Fibroblast of skin of abdomen (primary cell): ENCODE results near the gene FAM9C.

ENCODE experiments used
- DNase-seq: peaks from one replicate; pipeline ENCODE4 v3.0.0-alpha.2; 2013

The FAM9C gene

GRCh38 chrX:13005661-13006473, 38.6 kb downstream of the FAM9C start:
- DNase-seq, result no peak

GRCh38 chrX:13001961-13002671, 42.3 kb downstream of the FAM9C start:
- DNase-seq, result no peak

GRCh38 chrX:13001097-13001496, 43.3 kb downstream of the FAM9C start:
- no peak for DNase-seq

GRCh38 chrX:13000301-13000811, 44.1 kb downstream of the FAM9C start:
- no peak for DNase-seq

- DNase-seq, result no peak
Observed at GRCh38 chrX:12999422-12999821, 45.0 kb downstream of the FAM9C start.

- DNase-seq, result no peak
Observed at GRCh38 chrX:12997906-12998687, 46.3 kb downstream of the FAM9C start.

- no peak for DNase-seq
Observed at GRCh38 chrX:12996934-12997435, 47.4 kb downstream of the FAM9C start.

GRCh38 chrX:12994321-12994720, 50.1 kb downstream of the FAM9C start:
- DNase-seq, result no peak

GRCh38 chrX:12993826-12994225, 50.6 kb downstream of the FAM9C start:
- no peak for DNase-seq

GRCh38 chrX:12992544-12993118, 51.8 kb downstream of the FAM9C start:
- no peak for DNase-seq

GRCh38 chrX:12991575-12991974, 52.8 kb downstream of the FAM9C start:
- no peak for DNase-seq

- no peak for DNase-seq
Observed at GRCh38 chrX:12989461-12989860, 55.0 kb downstream of the FAM9C start.

GRCh38 chrX:12988797-12989196, 55.6 kb downstream of the FAM9C start:
- peak; percentile 65 for DNase-seq

- DNase-seq, result peak; percentile 33
Observed at GRCh38 chrX:12987900-12988594, 56.4 kb downstream of the FAM9C start.

- DNase-seq, result no peak
Observed at GRCh38 chrX:12987340-12987739, 57.1 kb downstream of the FAM9C start.

GRCh38 chrX:12986886-12987285, 57.5 kb downstream of the FAM9C start:
- DNase-seq, result peak; percentile 31

GRCh38 chrX:12986164-12986779, 58.1 kb downstream of the FAM9C start:
- no peak for DNase-seq
